Gastroesophageal sphincter (tissue), 3 donors: Measurements from ENCODE around the gene PXYLP1.

ENCODE experiments used
- CTCF ChIP-seq, 4 experiments: fragments of 200-600 bp in 2 of 4; fragments of 450-650 bp in 2 of 4; sonication (generic) in 1 of 4; IDR thresholded peaks; one replicate each; pipeline ENCODE4 v1.5.1; 2017 to 2019; ENCODE audit warnings: antibody characterized with exemption in 4 of 4, mild to moderate bottlenecking in 2 of 4, moderate library complexity in 2 of 4
- POLR2A ChIP-seq, 2 donors: fragments of 450-650 bp; IDR thresholded peaks; one replicate each; pipeline ENCODE4 v1.6.1; 2017; ENCODE audit warnings: antibody characterized with exemption in 2 of 2, mild to moderate bottlenecking in 2 of 2, moderate library complexity in 1 of 2
- POLR2AphosphoS5 ChIP-seq: sonication (generic); formaldehyde crosslinking; IDR thresholded peaks from one replicate; pipeline ENCODE4 v1.6.1; 2017; ENCODE audit warnings: antibody characterized with exemption

GRCh38 chr3:141204343-141204742, 27.3 kb upstream of the PXYLP1 start:
- no peak for TF ChIP-seq CTCF (IDR thresholded peaks at IDR 0.05)
- TF ChIP-seq POLR2A (IDR thresholded peaks at IDR 0.05) = no peak
- TF ChIP-seq POLR2AphosphoS5 = no peak
